HG02610 (cell line): Measurements from ENCODE around the gene EGR1.

ENCODE experiments used
- ATAC-seq: cut with Tn5 transposase; IDR thresholded peaks from one replicate; pipeline ENCODE4 v1.9.1; 2021; ENCODE audit warnings: mild to moderate bottlenecking, moderate library complexity; ENCODE audit not compliant: unreplicated experiment

The EGR1 gene

DNA sequence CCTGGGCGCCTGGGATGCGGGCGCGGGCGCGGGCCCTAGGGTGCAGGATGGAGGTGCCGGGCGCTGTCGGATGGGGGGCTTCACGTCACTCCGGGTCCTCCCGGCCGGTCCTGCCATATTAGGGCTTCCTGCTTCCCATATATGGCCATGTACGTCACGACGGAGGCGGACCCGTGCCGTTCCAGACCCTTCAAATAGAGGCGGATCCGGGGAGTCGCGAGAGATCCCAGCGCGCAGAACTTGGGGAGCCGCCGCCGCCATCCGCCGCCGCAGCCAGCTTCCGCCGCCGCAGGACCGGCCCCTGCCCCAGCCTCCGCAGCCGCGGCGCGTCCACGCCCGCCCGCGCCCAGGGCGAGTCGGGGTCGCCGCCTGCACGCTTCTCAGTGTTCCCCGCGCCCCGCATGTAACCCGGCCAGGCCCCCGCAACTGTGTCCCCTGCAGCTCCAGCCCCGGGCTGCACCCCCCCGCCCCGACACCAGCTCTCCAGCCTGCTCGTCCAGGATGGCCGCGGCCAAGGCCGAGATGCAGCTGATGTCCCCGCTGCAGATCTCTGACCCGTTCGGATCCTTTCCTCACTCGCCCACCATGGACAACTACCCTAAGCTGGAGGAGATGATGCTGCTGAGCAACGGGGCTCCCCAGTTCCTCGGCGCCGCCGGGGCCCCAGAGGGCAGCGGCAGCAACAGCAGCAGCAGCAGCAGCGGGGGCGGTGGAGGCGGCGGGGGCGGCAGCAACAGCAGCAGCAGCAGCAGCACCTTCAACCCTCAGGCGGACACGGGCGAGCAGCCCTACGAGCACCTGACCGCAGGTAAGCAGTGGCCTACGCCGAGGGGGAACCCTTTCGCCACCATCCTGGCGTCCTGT lies at the start of gene EGR1:
EGR1 (plus strand) TSS at position 219 of the 864 bp plus-strand sequence; CDS start at position 502, 283 bp downstream.
- peak; percentile 52 for ATAC-seq

DNA sequence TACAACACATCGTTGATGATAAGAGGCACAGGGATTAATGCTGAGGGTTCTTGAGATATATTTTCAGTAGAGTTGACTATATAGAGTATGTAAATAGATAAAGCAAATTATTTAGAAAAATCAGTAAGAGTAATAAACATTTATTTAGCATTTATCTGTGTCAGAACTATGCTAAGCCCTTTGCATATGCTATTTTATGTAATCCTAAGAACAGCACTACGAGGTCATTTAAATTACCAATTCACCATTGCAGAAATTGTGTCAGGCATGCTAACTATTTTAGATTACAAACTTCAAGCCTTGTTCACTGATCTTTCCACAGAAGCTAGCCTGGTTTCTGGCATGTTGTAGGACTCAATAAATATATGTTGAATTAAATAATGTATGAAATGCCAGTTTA lies 46.8 kb upstream of the EGR1 start:
- no peak for ATAC-seq

DNA sequence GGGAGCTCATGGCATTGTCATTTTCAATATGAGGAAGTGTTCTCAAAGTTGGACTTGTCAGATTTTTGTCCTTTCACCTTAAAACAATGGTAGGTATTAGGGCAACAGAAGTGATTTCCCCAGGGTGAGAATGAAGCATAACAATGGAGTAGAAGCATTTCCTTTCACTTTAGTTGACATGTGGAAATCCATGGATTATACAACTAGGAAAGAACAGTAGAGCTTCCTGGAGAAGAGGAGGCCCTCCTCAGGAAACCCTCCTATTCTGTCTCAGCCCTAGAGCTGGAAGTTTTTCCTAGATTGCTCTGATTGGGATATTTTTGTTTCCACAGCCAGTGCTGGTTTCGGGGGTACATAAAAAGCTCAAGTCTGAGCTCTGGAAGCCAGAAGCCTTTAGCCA lies 40.2 kb upstream of the EGR1 start:
- no peak for ATAC-seq

DNA sequence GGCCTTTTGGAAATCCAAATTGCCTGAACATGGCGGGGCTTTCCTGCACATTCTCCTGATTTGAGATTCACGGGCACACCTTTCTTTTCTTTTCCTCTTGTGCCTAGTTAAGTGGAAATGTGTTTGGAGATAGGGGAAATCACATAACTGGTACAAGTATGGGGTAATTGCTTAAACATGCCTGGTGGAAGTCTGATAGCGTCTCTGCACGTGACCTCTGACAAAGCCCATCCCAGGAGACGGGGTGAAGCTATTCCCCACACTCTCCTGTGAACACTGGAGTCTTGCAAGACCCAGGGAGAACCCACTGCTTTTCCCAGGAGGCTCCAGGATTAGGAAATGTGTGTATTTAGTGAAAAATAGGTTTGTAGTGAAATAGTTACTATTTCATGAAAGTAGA lies 29.3 kb upstream of the EGR1 start:
- no peak for ATAC-seq

DNA sequence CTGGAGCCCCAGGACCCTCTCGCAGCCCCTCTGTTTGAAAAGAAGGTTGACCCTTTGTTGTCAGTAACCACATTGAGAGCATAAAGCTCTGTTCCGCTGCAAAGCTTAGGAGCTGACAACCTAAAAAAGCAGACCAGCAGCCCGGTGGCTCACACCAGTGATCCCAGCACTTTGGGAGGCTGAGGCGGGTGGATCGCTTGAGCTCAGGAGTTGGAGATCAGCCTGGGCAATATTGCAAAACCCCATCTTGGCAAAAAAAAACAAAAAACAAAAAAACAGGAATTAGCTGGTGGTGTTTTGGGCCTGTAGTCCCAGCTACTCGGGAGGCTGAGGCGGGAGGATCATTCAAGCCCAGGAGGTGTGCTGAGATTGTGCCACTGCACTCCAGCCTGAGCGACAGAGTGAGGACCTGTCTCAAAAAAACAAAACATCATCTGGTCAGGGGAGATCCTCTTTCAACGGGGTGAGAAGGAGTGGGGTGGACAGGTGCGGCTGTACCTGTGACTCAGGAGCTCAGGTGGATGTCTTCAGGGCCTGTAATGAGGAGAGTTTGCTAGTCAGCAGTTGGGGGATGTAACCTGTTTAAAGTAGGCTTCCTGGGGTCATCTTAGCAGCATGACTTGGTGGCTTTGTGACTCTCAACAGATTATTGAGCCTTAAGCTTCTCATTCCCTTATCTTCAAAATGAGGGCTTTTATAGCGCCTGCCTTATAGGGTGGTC lies 27.1 kb upstream of the EGR1 start:
- no peak for ATAC-seq

DNA sequence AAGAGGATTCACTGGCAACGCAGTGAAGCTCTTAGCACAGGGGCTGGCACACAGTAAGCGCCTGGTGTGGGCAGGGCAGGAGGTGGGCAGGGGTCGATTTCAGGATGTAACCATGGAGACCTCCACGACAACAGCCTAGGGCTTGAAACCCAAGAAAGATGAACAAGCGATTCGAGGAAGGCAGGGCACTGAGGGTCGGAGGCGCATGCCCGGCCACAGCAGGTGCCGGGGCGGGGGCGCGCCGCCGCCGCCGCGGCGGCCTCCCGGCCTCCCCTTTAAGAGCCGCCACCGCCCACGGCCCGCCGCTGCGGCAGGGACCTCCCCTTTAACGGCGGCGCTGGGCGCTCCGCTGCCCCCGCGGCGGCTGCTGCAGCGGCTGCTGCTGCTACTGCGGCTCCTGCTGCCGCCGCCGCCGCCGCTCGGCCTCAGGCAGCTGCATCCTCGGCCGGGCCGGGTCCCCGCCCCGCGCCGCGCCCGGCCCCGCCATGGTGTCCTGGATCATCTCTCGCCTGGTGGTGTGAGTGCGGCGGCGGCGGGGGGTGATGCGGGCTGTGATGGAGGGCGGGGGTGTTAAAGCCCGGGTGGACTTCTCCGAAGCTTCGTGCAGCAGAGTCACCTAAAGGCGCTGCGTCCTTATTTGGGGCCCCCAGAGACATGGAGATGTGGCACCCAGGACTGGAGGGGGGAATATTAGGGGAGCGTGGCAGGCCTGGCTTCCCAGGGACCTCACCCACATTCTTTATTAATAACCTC lies 26.4 kb upstream of the EGR1 start, which contains the start of gene REEP2:
REEP2 (plus strand) TSS at position 334 of the 753 bp plus-strand sequence; CDS start at position 486, 152 bp downstream.
- peak; percentile 67 for ATAC-seq

DNA sequence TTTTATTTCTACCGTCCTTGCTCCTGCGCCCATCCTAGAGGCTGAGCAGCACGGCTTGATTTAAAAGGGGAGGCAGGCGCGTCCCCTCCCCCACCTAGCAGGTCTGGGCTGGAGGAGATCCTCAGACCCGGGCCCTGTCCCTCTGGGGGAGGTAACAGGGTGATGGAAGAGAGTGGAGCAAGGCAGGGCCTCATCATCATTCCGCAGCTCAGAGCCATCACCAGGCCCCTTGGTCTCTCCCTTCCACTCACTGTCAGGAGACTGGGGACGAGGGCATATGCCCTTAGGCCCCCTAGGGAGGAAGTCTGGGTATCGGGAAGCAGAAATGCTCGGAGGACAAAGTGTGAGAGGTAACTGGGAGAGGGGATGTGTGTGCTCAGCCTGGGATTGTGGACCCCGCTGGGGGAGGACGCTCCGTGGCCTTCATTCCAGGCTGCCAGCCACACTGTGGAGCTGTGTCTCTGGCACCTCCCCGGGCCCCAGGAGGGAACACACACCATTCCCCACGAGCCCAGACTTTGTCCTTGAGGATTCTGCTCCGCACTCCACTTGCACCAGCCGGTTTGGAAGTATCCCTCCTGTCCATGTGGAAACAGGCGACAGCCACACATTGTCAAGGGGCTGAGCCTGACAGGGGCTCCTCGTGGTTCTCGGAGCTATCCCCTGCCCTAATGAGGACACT lies 25.7 kb upstream of the EGR1 start:
- no peak for ATAC-seq

DNA sequence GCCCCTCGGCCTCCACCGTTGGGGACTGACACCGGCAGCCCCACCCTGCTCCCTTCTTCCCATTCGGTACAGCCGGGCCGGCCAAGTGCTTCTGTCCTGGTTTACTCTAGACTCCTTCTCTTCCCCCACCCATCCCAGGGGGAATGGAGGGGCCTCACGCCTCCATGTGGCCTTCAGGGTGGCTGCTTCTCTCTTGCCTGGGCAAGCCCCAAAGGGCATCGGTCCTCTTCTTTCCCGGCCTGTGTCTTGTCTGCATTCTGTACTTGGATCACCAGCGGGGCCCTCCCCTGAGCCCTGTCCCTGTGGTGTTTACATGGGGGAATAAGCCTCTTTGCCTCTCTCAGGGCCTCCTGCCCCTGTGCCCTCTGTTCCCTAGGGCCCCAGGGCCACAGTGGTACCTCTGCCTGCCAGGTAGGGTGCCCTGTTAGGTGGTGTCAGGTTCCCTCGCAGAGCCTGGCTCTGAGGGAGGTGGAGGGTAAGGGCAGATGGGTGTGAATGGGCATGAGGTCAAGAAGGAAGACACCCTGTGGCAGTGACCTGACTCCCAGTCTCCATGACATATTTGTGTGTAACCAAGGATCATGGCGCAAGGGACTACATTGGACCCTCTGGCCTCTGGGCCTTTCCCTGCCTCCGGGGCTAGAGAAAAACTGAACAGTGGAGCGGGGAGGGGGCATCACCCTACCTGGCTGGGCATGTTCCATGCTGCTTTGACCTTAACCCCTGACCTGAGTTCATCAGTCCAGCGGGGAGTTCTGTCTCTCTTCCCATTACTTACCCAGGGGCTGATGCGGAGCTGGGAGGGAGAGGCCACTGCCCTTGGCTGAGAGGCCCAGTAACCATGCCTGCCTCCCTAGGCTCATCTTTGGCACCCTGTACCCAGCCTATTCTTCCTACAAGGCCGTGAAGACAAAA lies 24.9 kb upstream of the EGR1 start:
- no peak for ATAC-seq

DNA sequence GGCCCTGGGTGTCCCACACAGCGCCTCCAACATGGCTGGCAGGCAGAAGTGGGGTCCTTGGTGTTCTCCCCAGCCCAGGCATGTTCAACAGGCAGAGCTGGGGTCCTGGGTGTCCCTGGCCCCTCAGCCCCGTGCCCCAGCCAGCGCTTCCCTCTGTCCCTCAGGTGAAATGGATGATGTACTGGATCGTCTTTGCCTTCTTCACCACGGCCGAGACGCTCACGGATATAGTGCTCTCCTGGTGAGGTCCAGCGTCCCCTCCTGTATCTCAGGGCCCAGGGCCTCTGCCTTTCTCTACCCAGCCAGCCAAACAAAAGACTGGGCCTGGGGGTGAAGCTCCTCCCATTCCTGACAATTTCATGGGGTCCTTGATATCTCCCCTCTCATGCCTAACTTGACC lies 24.1 kb upstream of the EGR1 start:
- no peak for ATAC-seq

DNA sequence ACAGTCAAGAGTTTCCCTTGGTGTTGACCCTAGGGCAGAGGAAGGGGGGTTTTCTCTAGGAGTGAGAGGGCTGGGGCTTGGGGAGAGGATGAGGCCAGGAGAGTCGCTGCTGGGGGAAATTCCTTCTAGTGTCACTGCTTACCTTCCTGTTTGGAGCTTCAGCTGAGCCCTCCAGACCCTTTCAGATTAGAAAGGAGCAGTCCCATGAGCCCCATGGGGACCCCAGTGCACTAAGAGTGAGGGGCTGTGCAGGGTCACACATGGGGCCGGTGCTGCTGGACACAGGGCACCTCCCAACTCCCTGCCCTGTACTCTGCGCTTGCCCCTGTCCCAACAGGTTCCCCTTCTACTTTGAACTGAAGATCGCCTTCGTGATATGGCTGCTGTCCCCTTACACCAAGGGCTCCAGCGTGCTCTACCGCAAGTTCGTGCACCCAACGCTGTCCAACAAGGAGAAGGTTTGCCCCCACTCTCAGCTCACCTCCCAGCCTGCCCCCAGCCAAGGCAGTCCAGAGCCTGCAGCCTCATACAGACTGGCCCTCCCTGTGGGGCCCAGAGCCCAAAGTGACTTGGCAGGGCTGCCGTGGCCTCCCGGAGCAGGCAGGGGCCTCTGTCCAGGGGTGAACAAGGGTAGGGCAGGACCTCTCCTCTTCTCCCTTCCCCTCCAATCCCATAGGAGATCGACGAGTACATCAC lies 21.1 kb upstream of the EGR1 start:
- no peak for ATAC-seq

DNA sequence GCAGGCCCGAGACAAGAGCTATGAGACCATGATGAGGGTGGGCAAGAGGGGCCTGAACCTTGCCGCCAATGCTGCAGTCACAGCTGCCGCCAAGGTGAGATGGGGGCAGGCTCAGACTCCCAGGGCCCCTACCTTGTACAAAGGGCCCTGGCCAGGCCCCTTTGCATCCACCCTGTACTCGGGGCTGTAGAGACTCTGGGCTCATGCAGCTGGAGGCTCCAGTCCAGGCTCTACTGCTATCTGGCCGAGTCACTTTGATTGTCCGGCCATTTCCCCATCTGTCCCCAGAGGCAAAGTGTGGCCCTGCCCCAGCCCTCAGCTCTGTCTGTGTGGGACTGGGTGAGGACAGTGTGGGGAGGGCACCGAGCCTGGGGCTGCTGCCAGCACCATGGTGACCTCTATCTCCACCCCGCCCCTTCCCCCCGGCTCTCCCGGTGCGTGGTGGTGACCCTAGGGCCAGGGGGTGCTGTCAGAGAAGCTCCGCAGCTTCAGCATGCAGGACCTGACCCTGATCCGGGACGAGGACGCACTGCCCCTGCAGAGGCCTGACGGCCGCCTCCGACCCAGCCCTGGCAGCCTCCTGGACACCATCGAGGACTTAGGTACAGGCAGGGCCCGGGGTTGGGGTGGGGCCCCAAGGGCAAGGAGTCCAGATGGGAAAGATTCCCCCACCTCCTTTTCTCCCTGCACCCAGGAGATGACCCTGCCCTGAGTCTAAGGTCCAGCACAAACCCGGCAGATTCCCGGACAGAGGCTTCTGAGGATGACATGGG lies 20.3 kb upstream of the EGR1 start:
- ATAC-seq = no peak

DNA sequence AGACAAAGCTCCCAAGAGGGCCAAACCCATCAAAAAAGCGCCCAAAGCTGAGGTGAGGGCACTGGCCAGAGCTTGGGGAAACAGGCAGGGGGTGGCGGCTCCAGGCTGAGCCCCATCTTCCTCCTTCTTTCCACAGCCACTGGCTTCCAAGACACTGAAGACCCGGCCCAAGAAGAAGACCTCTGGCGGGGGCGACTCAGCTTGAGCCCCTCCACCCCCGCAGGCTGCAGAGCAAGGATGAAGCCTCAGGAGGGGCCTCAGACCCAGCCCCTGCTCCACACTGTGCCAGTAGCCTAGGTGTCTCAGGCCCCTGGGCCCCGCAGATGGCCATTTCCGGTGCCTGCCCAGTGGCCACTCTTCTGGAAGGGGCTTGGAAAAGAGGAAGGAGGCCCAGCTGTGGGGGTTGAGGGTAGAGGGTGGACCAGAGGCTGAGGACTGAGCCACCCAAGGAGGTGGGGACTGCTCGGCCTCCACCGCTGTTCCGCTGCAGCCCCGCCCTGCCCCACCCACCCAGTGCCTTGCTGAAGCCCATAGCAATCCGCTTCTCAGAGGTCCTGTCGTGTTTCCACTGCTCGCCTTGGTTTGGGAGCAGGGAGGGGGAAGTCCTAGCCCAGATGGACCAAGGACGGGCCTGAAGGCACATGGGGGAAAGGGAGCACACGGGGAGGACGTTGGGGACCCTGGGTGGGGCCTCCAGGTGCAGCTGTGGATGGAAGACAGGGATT lies 19.6 kb upstream of the EGR1 start:
- ATAC-seq = no peak

DNA sequence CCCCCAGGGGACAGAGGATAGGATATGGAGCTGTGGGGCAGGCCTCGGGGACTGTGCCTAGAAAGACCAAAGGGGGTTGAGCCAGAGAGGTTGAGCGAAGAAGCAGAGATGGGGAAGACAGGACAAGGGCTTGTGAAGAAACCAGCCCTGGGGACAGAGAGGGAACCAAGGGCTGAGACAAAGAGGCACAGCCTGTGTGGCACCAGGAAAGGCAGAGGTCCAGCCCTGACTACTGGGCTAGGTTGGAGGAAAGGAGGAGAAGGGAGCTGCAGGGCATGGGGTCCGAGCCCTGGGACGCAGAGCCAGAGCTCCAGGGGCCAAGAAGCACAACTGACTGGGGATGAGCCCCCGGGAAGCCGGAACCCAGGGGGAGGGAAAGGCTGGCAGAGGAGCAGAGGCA lies 17.2 kb upstream of the EGR1 start:
- ATAC-seq = no peak

DNA sequence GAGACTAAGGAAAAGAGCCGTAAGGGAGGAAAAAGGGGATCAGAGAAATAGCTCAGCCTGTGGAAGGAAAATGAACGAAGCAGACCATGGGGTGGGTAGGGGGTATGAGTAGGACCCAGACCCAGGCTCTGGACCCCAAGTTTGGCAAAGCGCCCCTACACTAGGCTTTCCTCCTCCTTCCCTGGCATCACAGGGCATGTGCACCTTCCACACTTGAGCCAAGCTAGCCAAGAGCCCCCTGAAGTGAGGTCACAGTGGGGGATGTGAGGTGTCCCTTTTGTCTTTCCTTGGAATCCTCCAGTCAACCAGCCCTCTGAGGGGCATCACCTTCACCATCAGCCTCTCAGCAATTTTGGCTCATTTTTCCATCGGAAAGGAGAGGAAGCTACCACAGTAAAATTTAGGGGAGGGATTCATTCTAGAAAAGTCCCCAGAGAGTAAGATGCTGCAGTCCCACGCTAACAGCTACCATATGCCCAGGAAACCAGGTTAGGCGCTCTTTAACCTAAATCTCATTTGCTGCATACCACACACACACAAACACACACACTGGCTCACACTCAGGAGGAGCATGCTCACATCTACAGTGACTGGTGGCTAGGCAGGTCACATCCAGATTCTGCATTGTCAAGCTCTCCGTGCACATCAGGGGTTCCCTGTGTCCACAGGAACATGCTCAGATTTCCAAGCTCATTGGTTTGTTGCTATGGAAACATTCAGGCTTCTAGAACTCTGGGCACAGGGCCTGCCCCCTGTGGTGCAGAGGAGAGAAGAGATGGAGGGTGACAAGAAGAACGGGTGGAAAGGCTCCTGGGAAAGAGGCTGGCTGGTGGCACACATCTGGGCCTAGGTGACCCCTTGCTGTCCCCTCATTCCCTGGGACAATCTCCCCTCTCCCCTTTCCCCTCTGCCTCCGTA lies 16.5 kb upstream of the EGR1 start:
- no peak for ATAC-seq

DNA sequence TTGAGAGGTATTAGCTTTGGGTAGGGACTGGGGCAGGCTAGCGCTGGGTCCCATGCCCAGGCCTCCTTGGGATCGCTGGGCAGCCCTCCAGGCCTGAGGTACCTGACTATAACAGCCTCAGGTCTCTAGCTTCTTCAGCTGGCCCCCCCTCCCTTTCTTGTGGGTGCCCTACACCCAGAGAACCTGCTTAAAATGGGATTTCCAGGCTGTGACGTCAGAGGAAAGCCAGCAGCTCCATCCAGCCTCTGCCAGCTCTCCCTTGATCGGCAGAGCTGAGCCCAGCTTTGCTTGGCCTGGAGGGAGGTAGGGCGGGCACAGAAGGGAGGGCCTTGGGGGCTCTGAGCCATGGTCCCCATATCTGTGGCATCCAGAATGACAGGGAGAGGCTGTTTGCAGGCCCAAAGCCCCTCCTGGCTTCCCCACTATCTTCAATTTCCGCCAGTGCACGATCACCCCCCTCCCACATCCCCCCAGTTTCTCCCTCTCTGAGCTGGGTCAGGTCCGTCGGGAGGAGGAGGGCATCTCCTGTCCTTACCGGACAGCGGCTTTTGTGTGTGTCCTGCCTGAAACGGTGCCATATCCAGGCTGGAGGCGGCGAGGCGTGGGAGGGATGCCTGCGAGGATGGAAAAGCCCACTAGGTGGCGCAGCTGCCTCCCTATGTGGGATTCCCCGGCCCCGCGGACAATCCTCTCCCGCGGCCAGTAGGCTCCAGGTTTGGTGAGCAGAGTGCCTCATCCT lies 15.6 kb upstream of the EGR1 start:
- peak; percentile 71 for ATAC-seq

DNA sequence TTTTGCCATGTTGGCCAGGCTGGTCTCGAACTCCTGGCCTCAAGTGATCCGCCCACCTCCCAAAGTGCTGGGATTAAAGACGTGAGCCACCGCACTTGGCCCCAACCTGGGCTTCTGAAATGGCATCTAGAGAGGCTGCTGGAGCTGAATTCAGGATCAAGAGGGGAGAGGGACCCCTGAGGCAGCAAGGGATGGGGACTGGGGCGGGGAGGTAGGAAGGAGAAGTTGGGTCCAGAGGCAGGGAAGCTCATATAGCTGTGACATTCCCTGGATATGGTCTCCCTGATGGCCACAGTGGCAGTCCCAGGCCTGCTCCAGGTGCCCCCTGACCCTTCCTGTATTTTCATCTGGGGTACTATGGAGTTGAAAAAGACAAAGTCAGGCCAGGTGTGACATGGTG lies 14.3 kb upstream of the EGR1 start:
- no peak for ATAC-seq
